Endothelial cell of umbilical vein (primary cell): ENCODE results near the gene TMEM234. TPM values are rescaled to one million over a fixed set of nuclear protein-coding genes. Genes with fewer than 3 reads are reported as not detected.
A peak's percentile ranks its signal among the peaks of the same experiment; 100 is the strongest.

ENCODE experiments used
- BruUV-seq: library from RNA; stranded (reverse); fragments of 400-500 nt; replicated peaks from 2 replicates; lab custom pipeline; 2021; lab: Mats Ljungman, UMichigan
- CTCF ChIA-PET: fragments of 300-600, 350-600 bp; sonication (Branson Sonifier 250); formaldehyde crosslinking; loops from one replicate; lab custom pipeline; 2021; ENCODE audit warnings: antibody characterized with exemption, inconsistent platforms; lab: Charles Lee
- POLR2A ChIA-PET: fragments of 300-600, 350-600 bp; sonication (Branson Sonifier 250); formaldehyde crosslinking; loops from one replicate; lab custom pipeline; 2021; ENCODE audit warnings: antibody characterized with exemption, inconsistent platforms; lab: Charles Lee
- DNase-seq: peaks from one replicate; pipeline ENCODE4 v3.0.0-alpha.2; 2011; ENCODE audit warnings: low read depth, low spot score
- FAIRE-seq: peaks from 2 replicates; lab custom pipeline; 2011; peaks lifted over from hg19 to GRCh38; lab: Jason Lieb, UNC
- H2AFZ ChIP-seq: 2 replicates; pipeline ENCODE4 v1.6.0; 2012; ENCODE audit warnings: low read depth, low read length, control low read depth, inconsistent platforms
- H3K27ac ChIP-seq: 2 replicates; pipeline ENCODE4 v1.5.1; 2011; ENCODE audit warnings: low read depth, mild to moderate bottlenecking, control low read depth, low read length, moderate library complexity; ENCODE audit not compliant: insufficient read depth
- H3K27me3 ChIP-seq, 2 experiments: 2 replicates each; pipeline versions ENCODE4 v1.6.0 to v1.6.1; 2011; ENCODE audit warnings: low read length in 2 of 2, mixed read lengths in 1 of 2; ENCODE audit not compliant: control insufficient read depth in 2 of 2, insufficient read depth in 2 of 2
- H3K36me3 ChIP-seq, 2 experiments: 2 replicates in 1 of 2; 3 replicates in 1 of 2; pipeline ENCODE4 v1.5.1; 2011; ENCODE audit warnings: low read length in 2 of 2, mild to moderate bottlenecking in 1 of 2, moderate library complexity in 1 of 2; ENCODE audit not compliant: control insufficient read depth in 2 of 2, insufficient read depth in 2 of 2; ENCODE audit errors: extremely low read depth in 1 of 2
- H3K4me1 ChIP-seq: 3 replicates; pipeline ENCODE4 v1.5.1; 2011; ENCODE audit warnings: mild to moderate bottlenecking, low read length; ENCODE audit not compliant: control insufficient read depth, insufficient read depth; ENCODE audit errors: extremely low read depth
- H3K4me2 ChIP-seq: 2 replicates; pipeline ENCODE4 v1.6.1; 2011; ENCODE audit warnings: low read length, control low read depth, mixed read lengths; ENCODE audit not compliant: insufficient read depth
- H3K4me3 ChIP-seq, 3 experiments: fragments of 200-600 bp in 1 of 3; sonication (generic), shearing (Covaris generic) in 1 of 3; replicated peaks in 1 of 3; 2 replicates each; pipeline ENCODE4 v1.5.1; 2011 to 2016; ENCODE audit warnings: control low read depth in 3 of 3, low read length in 3 of 3, mild to moderate bottlenecking in 2 of 3, inconsistent platforms in 1 of 3, low read depth in 1 of 3, moderate library complexity in 1 of 3; ENCODE audit not compliant: insufficient read depth in 1 of 3
- H3K79me2 ChIP-seq: 2 replicates; pipeline ENCODE4 v1.6.0; 2012; ENCODE audit warnings: low read length, inconsistent platforms; ENCODE audit not compliant: control insufficient read depth, insufficient read depth
- H3K9ac ChIP-seq: replicated peaks from 2 replicates; pipeline ENCODE3; 2011; ENCODE audit warnings: low read length, control low read depth; ENCODE audit not compliant: insufficient read depth; ENCODE audit errors: extremely low read depth
- H3K9me1 ChIP-seq: replicated peaks from 3 replicates; pipeline ENCODE4 v1.6.0; 2011; ENCODE audit warnings: mild to moderate bottlenecking, low read length; ENCODE audit not compliant: control insufficient read depth, insufficient read depth; ENCODE audit errors: extremely low read depth
- H3K9me3 ChIP-seq: replicated peaks from 2 replicates; pipeline ENCODE4 v1.5.1; 2012; ENCODE audit warnings: low read length, inconsistent platforms; ENCODE audit not compliant: control insufficient read depth, insufficient read depth
- H4K20me1 ChIP-seq: replicated peaks from 2 replicates; pipeline ENCODE3; 2011; ENCODE audit warnings: mild to moderate bottlenecking, low read length; ENCODE audit not compliant: control insufficient read depth, insufficient read depth; ENCODE audit errors: extremely low read depth
- CTCF ChIP-seq, 2 donors: IDR thresholded peaks; 1 replicate in 1 of 2; 2 replicates in 1 of 2; pipeline ENCODE4 v1.5.1; 2011; ENCODE audit warnings: low read length in 2 of 2, mild to moderate bottlenecking in 2 of 2, moderate library complexity in 2 of 2, control low read depth in 1 of 2, inconsistent platforms in 1 of 2, low read depth in 1 of 2; ENCODE audit not compliant: insufficient read depth in 1 of 2; ENCODE audit errors: extremely low read depth in 1 of 2
- EZH2 ChIP-seq: IDR thresholded peaks from 2 replicates; pipeline ENCODE4 v1.6.1; 2012; ENCODE audit warnings: borderline replicate concordance, low read depth, mild to moderate bottlenecking, moderate library complexity, low read length, inconsistent platforms; ENCODE audit not compliant: severe bottlenecking
- FOS ChIP-seq: IDR thresholded peaks from 2 replicates; pipeline ENCODE4 v1.6.1; 2011; ENCODE audit warnings: mild to moderate bottlenecking, low read length, moderate library complexity, borderline replicate concordance; ENCODE audit not compliant: insufficient read depth
- JUN ChIP-seq: IDR thresholded peaks from 2 replicates; pipeline ENCODE4 v1.6.1; 2011; ENCODE audit warnings: borderline replicate concordance, low read depth; ENCODE audit not compliant: insufficient read length, insufficient read depth
- MAX ChIP-seq: IDR thresholded peaks from 2 replicates; pipeline ENCODE4 v1.6.1; 2011; ENCODE audit not compliant: insufficient read depth, insufficient read length
- MYC ChIP-seq: IDR thresholded peaks from one replicate; pipeline ENCODE4 v1.6.1; 2011; ENCODE audit warnings: mild to moderate bottlenecking, low read depth, low read length
- POLR2A ChIP-seq: IDR thresholded peaks from 2 replicates; pipeline ENCODE4 v1.6.1; 2012; ENCODE audit warnings: low read depth, mild to moderate bottlenecking, control low read depth, low read length
- POLR2AphosphoS5 ChIP-seq: IDR thresholded peaks from 2 replicates; pipeline ENCODE4 v1.6.1; 2012; ENCODE audit warnings: low read depth, mild to moderate bottlenecking, control low read depth, low read length, moderate library complexity; ENCODE audit not compliant: insufficient read depth
- dilution Hi-C: fragments of 300-500 bp; cut with MboI; formaldehyde crosslinking; loops from one replicate; pipeline ENCODE4 v1.15.0; 2019; ENCODE audit warnings: low sequenced_read_pairs; ENCODE audit not compliant: extremely low pct_ligation_motif_present
- intact Hi-C: fragments of 100-400 bp; cut with micrococcal nuclease; formaldehyde crosslinking; loops from one replicate; pipeline ENCODE4 v1.10.0; 2022
- polyA plus RNA-seq, 4 experiments: library from polyadenylated mRNA; depleted of rRNA in 3 of 4; stranded (reverse) in 3 of 4; unstranded in 1 of 4; fragments of >200 nt; gene quantifications; 2 replicates each; pipeline versions ENCODE4 v1.2.1 to v1.2.3, GENCODE V29; 2011 to 2012; ENCODE audit warnings: missing spikeins in 1 of 4
- total RNA-seq: library from RNA; stranded (reverse); gene quantifications from 2 replicates; pipeline ENCODE4 v1.2.3, GENCODE V29; 2021

The TMEM234 gene
- total and polyA plus RNA-seq, 2 donors (not counting 3 experiments of a cell fraction or from before 2014, with no cell fraction given) = 20.7 to 21.3 TPM

- dilution Hi-C loops (no loop called here), intact Hi-C loops (no loop called here)
- DNase-seq (no peak), FAIRE-seq (peak; percentile 38)
- no TSS peak for BruUV-seq
- CTCF ChIA-PET = no interaction called here
- Histone ChIP-seq H2AFZ (no peak overlapping the region), H3K36me3 (no peaks in the 10 kb centered on the region), H3K9me3 (no peaks in the 10 kb centered on the region), H3K79me2 (no peaks in the 10 kb centered on the region), H3K9me1 (no peaks in the 10 kb centered on the region), H3K4me3 (no peak overlapping the region), H3K27me3 (no peaks in the 10 kb centered on the region), H4K20me1 (no peaks in the 10 kb centered on the region), H3K4me2 (no peak overlapping the region), H3K4me1 (peaks cover under 1% of the 10 kb centered on the region), H3K9ac (no peak overlapping the region), H3K27ac (no peak overlapping the region)
- TF ChIP-seq POLR2A = no peak
- no peak for TF ChIP-seq POLR2AphosphoS5
- TF ChIP-seq CTCF (IDR thresholded peaks at IDR 0.05; ENCODE audit: extremely low read depth in 1 of 2, insufficient read depth in 1 of 2, low read depth in 1 of 2, low read length in 2 of 2) = no peak
- TF ChIP-seq MAX = no peak
- no peak for TF ChIP-seq EZH2
- no peak for TF ChIP-seq JUN
- no peak for TF ChIP-seq MYC
- TF ChIP-seq FOS = no peak
- POLR2A ChIA-PET = interaction anchor here (0.7 kb wide), 1 partner anchor 57 kb away, joined by 4 read pairs; no protein-coding TSS in a partner anchor
Measured at GRCh38 chr1:32257227-32257508, 35.0 kb upstream of the TMEM234 start.
